Muscle layer of colon (tissue), 2 donors: ENCODE data around the gene CNTN5.

Source experiments
- H3K27ac ChIP-seq: one replicate; pipeline ENCODE4 v1.7.0; 2013; ENCODE audit warnings: low read depth, mild to moderate bottlenecking, low read length, moderate library complexity
- H3K27me3 ChIP-seq, 2 donors: one replicate each; pipeline ENCODE4 v1.7.0; 2013; ENCODE audit warnings: low read length in 2 of 2, mild to moderate bottlenecking in 2 of 2; ENCODE audit not compliant: insufficient read depth in 2 of 2, control insufficient read depth in 1 of 2
- H3K36me3 ChIP-seq: one replicate; pipeline ENCODE4 v1.7.0; 2013; ENCODE audit warnings: mild to moderate bottlenecking, low read length; ENCODE audit not compliant: insufficient read depth
- H3K4me1 ChIP-seq: one replicate; pipeline ENCODE4 v1.7.0; 2013; ENCODE audit warnings: mild to moderate bottlenecking, low read length; ENCODE audit not compliant: insufficient read depth
- H3K4me3 ChIP-seq, 2 donors: one replicate each; pipeline ENCODE4 v1.7.0; 2013; ENCODE audit warnings: low read length in 2 of 2, low read depth in 1 of 2, mild to moderate bottlenecking in 1 of 2, moderate library complexity in 1 of 2
- H3K9ac ChIP-seq: one replicate; pipeline ENCODE4 v1.7.0; 2013; ENCODE audit warnings: low read length
- H3K9me3 ChIP-seq: one replicate; pipeline ENCODE4 v1.7.0; 2013; ENCODE audit warnings: mild to moderate bottlenecking, low read length
- donor health status: abdominal sarcoma.
- donor health status: Adenocarcinoma of cecum.

The CNTN5 gene

GRCh38 chr11:99343117-99343516 is 322.4 kb downstream of the CNTN5 start:
- no peaks in the 10 kb centered on the region for H3K36me3 ChIP-seq
- no peaks in the 10 kb centered on the region for H3K4me1 ChIP-seq
- no peak overlapping the region for H3K27ac ChIP-seq
- no peaks in the 10 kb centered on the region for H3K9me3 ChIP-seq
- no peaks in the 10 kb centered on the region for H3K27me3 ChIP-seq
- H3K9ac ChIP-seq: no peak overlapping the region
- H3K4me3 ChIP-seq: no peak overlapping the region

GRCh38 chr11:99349151-99349673 is 328.5 kb downstream of the CNTN5 start:
- H3K27me3 ChIP-seq: no peaks in the 10 kb centered on the region
- H3K36me3 ChIP-seq: no peaks in the 10 kb centered on the region
- no peak overlapping the region for H3K4me3 ChIP-seq
- no peaks in the 10 kb centered on the region for H3K9me3 ChIP-seq
- H3K27ac ChIP-seq: no peak overlapping the region
- H3K9ac ChIP-seq: no peak overlapping the region
- no peaks in the 10 kb centered on the region for H3K4me1 ChIP-seq

- no peak overlapping the region for H3K27ac ChIP-seq
- H3K4me3 ChIP-seq: no peak overlapping the region
- H3K4me1 ChIP-seq: no peaks in the 10 kb centered on the region
- H3K9ac ChIP-seq: no peak overlapping the region
- no peaks in the 10 kb centered on the region for H3K27me3 ChIP-seq
- H3K36me3 ChIP-seq: no peaks in the 10 kb centered on the region
- H3K9me3 ChIP-seq: no peaks in the 10 kb centered on the region
Measured at GRCh38 chr11:99351624-99352023, 330.9 kb downstream of the CNTN5 start.

GRCh38 chr11:99352642-99353041 is 331.9 kb downstream of the CNTN5 start:
- no peaks in the 10 kb centered on the region for H3K9me3 ChIP-seq
- no peak overlapping the region for H3K27ac ChIP-seq
- H3K27me3 ChIP-seq: no peaks in the 10 kb centered on the region
- no peaks in the 10 kb centered on the region for H3K4me1 ChIP-seq
- H3K36me3 ChIP-seq: no peaks in the 10 kb centered on the region
- H3K9ac ChIP-seq: no peak overlapping the region
- H3K4me3 ChIP-seq: no peak overlapping the region

GRCh38 chr11:99366546-99366945 is 345.8 kb downstream of the CNTN5 start:
- Histone ChIP-seq H3K4me1 (no peaks in the 10 kb centered on the region), H3K9ac (no peak overlapping the region), H3K36me3 (no peaks in the 10 kb centered on the region), H3K27ac (no peak overlapping the region), H3K4me3 (no peak overlapping the region), H3K9me3 (no peaks in the 10 kb centered on the region), H3K27me3 (no peaks in the 10 kb centered on the region)

GRCh38 chr11:99368583-99368982 is 347.8 kb downstream of the CNTN5 start:
- H3K27ac ChIP-seq: no peak overlapping the region
- H3K27me3 ChIP-seq: no peaks in the 10 kb centered on the region
- H3K9ac ChIP-seq: no peak overlapping the region
- H3K4me3 ChIP-seq: no peak overlapping the region
- no peaks in the 10 kb centered on the region for H3K36me3 ChIP-seq
- no peaks in the 10 kb centered on the region for H3K4me1 ChIP-seq
- H3K9me3 ChIP-seq: no peaks in the 10 kb centered on the region

GRCh38 chr11:99370549-99371216 is 349.9 kb downstream of the CNTN5 start:
- no peaks in the 10 kb centered on the region for H3K36me3 ChIP-seq
- H3K9me3 ChIP-seq: no peaks in the 10 kb centered on the region
- H3K27ac ChIP-seq: no peak overlapping the region
- no peak overlapping the region for H3K4me3 ChIP-seq
- no peaks in the 10 kb centered on the region for H3K4me1 ChIP-seq
- no peaks in the 10 kb centered on the region for H3K27me3 ChIP-seq
- no peak overlapping the region for H3K9ac ChIP-seq

- Histone ChIP-seq H3K4me1 (no peaks in the 10 kb centered on the region), H3K27ac (no peak overlapping the region), H3K36me3 (no peaks in the 10 kb centered on the region), H3K9ac (no peak overlapping the region), H3K9me3 (no peaks in the 10 kb centered on the region), H3K27me3 (no peaks in the 10 kb centered on the region), H3K4me3 (no peak overlapping the region)
Measured at GRCh38 chr11:99371257-99371656, 350.5 kb downstream of the CNTN5 start.

- no peaks in the 10 kb centered on the region for H3K4me1 ChIP-seq
- no peaks in the 10 kb centered on the region for H3K9me3 ChIP-seq
- H3K27me3 ChIP-seq: no peaks in the 10 kb centered on the region
- no peak overlapping the region for H3K27ac ChIP-seq
- no peak overlapping the region for H3K9ac ChIP-seq
- H3K36me3 ChIP-seq: no peaks in the 10 kb centered on the region
- H3K4me3 ChIP-seq: no peak overlapping the region
Measured at GRCh38 chr11:99376463-99376862, 355.7 kb downstream of the CNTN5 start.

- Histone ChIP-seq H3K4me1 (no peaks in the 10 kb centered on the region), H3K9ac (no peak overlapping the region), H3K4me3 (no peak overlapping the region), H3K27ac (no peak overlapping the region), H3K27me3 (no peaks in the 10 kb centered on the region), H3K9me3 (no peaks in the 10 kb centered on the region), H3K36me3 (no peaks in the 10 kb centered on the region)
Measured at GRCh38 chr11:99383648-99384245, 363.0 kb downstream of the CNTN5 start.

GRCh38 chr11:99391245-99391644 is 370.5 kb downstream of the CNTN5 start:
- no peaks in the 10 kb centered on the region for H3K27me3 ChIP-seq
- no peak overlapping the region for H3K9ac ChIP-seq
- H3K4me1 ChIP-seq: no peaks in the 10 kb centered on the region
- H3K9me3 ChIP-seq: no peaks in the 10 kb centered on the region
- H3K4me3 ChIP-seq: no peak overlapping the region
- H3K27ac ChIP-seq: no peak overlapping the region
- H3K36me3 ChIP-seq: no peaks in the 10 kb centered on the region

GRCh38 chr11:99406345-99406744 is 385.6 kb downstream of the CNTN5 start:
- Histone ChIP-seq H3K9ac (no peak overlapping the region), H3K27ac (no peak overlapping the region), H3K4me3 (no peak overlapping the region), H3K36me3 (no peaks in the 10 kb centered on the region), H3K4me1 (no peaks in the 10 kb centered on the region), H3K9me3 (no peaks in the 10 kb centered on the region), H3K27me3 (no peaks in the 10 kb centered on the region)
